SK-N-SH treated with all-trans-retinoic acid at 6 μM for 48 hours (cell line): Measurements from ENCODE around the gene OR1S2.

Experiments
- ATAC-seq: fragments of 200-7000 bp; cut with Tn5 transposase; 3 replicates; pipeline ENCODE4 v1.9.1; 2020; ENCODE audit warnings: mild to moderate bottlenecking, moderate library complexity
- ARNTL ChIP-seq: fragments of 450-650 bp; formaldehyde crosslinking; IDR thresholded peaks from 2 replicates; pipeline ENCODE4 v1.5.0; 2020; ENCODE audit warnings: low read depth, mild to moderate bottlenecking, moderate library complexity, borderline replicate concordance
- BACH2 ChIP-seq: fragments of 250-450 bp; sonication (Bioruptor Pico); IDR thresholded peaks from 2 replicates; pipeline ENCODE4 v1.9.0; 2021; ENCODE audit warnings: mild to moderate bottlenecking, borderline replicate concordance
- ESRRG ChIP-seq: fragments of 250-450 bp; sonication (Bioruptor Pico); IDR thresholded peaks from 2 replicates; pipeline ENCODE4 v1.6.1; 2021; ENCODE audit warnings: mild to moderate bottlenecking
- ISL1 ChIP-seq: fragments of 250-450 bp; sonication (Bioruptor Pico); IDR thresholded peaks from 2 replicates; pipeline ENCODE4 v2.1.2; 2022; ENCODE audit warnings: mild to moderate bottlenecking, moderate library complexity
- OSR1 ChIP-seq: fragments of 250-450 bp; sonication (Bioruptor Pico); IDR thresholded peaks from 2 replicates; pipeline ENCODE4 v1.8.0; 2022; ENCODE audit warnings: moderate library complexity, mild to moderate bottlenecking, inconsistent platforms
- PPARA ChIP-seq: fragments of 250-450 bp; sonication (Bioruptor Pico); IDR thresholded peaks from 2 replicates; pipeline ENCODE4 v1.5.0; 2020; ENCODE audit warnings: mild to moderate bottlenecking, borderline replicate concordance
- RARB ChIP-seq: fragments of 250-450 bp; sonication (Bioruptor Pico); IDR thresholded peaks from 2 replicates; pipeline ENCODE4 v1.8.0; 2021; ENCODE audit warnings: mild to moderate bottlenecking, moderate library complexity
- SNAI2 ChIP-seq: fragments of 250-450 bp; sonication (Bioruptor Pico); IDR thresholded peaks from 2 replicates; pipeline ENCODE4 v1.5.0; 2020; ENCODE audit warnings: mild to moderate bottlenecking, moderate library complexity
- TCF4 ChIP-seq: fragments of 250-450 bp; sonication (Bioruptor Pico); IDR thresholded peaks from 2 replicates; pipeline ENCODE4 v1.8.0; 2021; ENCODE audit warnings: mild to moderate bottlenecking, moderate library complexity, borderline replicate concordance
- ZC3H10 ChIP-seq: fragments of 250-450 bp; sonication (Bioruptor Pico); IDR thresholded peaks from 2 replicates; pipeline ENCODE4 v1.5.1; 2021; ENCODE audit warnings: mild to moderate bottlenecking, moderate library complexity
- ZFP3 ChIP-seq: fragments of 250-450 bp; sonication (Bioruptor Pico); IDR thresholded peaks from 2 replicates; pipeline ENCODE4 v1.5.0; 2020; ENCODE audit warnings: mild to moderate bottlenecking, moderate library complexity
- ZFP30 ChIP-seq: fragments of 450-650 bp; formaldehyde crosslinking; IDR thresholded peaks from 2 replicates; pipeline ENCODE4 v1.5.0; 2022; ENCODE audit warnings: mild to moderate bottlenecking, moderate library complexity
- ZNF565 ChIP-seq: fragments of 450-650 bp; formaldehyde crosslinking; conservative IDR thresholded peaks from 2 replicates; pipeline ENCODE4 v1.5.0; 2020; ENCODE audit warnings: low read depth, mild to moderate bottlenecking, moderate library complexity
- ZNF70 ChIP-seq: fragments of 450-650 bp; formaldehyde crosslinking; IDR thresholded peaks from 2 replicates; pipeline ENCODE4 v1.5.0; 2020; ENCODE audit warnings: mild to moderate bottlenecking, moderate library complexity
- ZNF8 ChIP-seq: fragments of 450-650 bp; formaldehyde crosslinking; IDR thresholded peaks from 2 replicates; pipeline ENCODE4 v1.5.0; 2020; ENCODE audit warnings: mild to moderate bottlenecking, moderate library complexity
- TF ChIP-seq, protein P1 (sequence below): fragments of 250-450 bp; sonication (Bioruptor Pico); IDR thresholded peaks from 2 replicates; pipeline ENCODE4 v1.5.1; 2021; ENCODE audit warnings: mild to moderate bottlenecking, moderate library complexity
- TF ChIP-seq, protein P2 (sequence below): fragments of 250-450 bp; sonication (Bioruptor Pico); IDR thresholded peaks from 2 replicates; pipeline ENCODE4 v1.5.1; 2020; ENCODE audit warnings: low read depth, mild to moderate bottlenecking, moderate library complexity
- TF ChIP-seq, protein P3 (sequence below): fragments of 250-450 bp; sonication (Bioruptor Pico); IDR thresholded peaks from 2 replicates; pipeline ENCODE4 v1.5.0; 2020; ENCODE audit warnings: mild to moderate bottlenecking, moderate library complexity
- TF ChIP-seq, protein P4 (sequence below): fragments of 250-450 bp; sonication (Bioruptor Pico); IDR thresholded peaks from 2 replicates; pipeline ENCODE4 v1.8.0; 2020; ENCODE audit warnings: mild to moderate bottlenecking, moderate library complexity, borderline replicate concordance
- TF ChIP-seq, protein P5 (sequence below): fragments of 250-450 bp; sonication (Bioruptor Pico); IDR thresholded peaks from 2 replicates; pipeline ENCODE4 v1.8.0; 2021; ENCODE audit warnings: low read depth, mild to moderate bottlenecking, moderate library complexity, borderline replicate concordance

Gene OR1S2

DNA sequence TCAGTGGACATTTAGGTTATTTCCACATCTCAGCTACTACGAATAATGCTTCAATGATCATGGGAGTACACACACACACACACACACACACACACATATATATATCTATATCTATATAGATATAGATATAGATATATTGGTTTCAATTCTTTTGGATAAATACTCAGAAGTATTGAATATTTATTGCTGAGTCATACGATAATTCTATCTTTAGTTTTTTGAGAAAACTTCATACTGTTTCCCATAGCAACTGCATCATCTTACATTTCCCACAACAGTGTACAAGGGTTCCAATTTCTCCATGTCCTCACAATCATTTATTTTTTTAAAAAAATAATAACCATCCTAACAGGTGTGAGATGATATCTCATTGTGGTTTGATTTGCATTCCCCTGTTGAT is 8.0 kb downstream of the OR1S2 start:
- ATAC-seq, result no peak
- TF ChIP-seq ZNF8 (CRISPR knock-in tag) (no peak), PPARA (CRISPR knock-in tag) (no peak), SNAI2 (no peak), BACH2 (CRISPR knock-in tag) (no peak), OSR1 (CRISPR knock-in tag) (no peak), RARB (CRISPR knock-in tag) (no peak), ZNF70 (CRISPR knock-in tag) (no peak), ZC3H10 (CRISPR knock-in tag) (no peak), ZNF565 (CRISPR knock-in tag) (no peak), TCF4 (CRISPR knock-in tag) (no peak), ZFP30 (CRISPR knock-in tag) (no peak), ISL1 (no peak), ARNTL (CRISPR knock-in tag) (no peak), ZFP3 (CRISPR knock-in tag) (no peak)
- TF ChIP-seq, protein P1, sequence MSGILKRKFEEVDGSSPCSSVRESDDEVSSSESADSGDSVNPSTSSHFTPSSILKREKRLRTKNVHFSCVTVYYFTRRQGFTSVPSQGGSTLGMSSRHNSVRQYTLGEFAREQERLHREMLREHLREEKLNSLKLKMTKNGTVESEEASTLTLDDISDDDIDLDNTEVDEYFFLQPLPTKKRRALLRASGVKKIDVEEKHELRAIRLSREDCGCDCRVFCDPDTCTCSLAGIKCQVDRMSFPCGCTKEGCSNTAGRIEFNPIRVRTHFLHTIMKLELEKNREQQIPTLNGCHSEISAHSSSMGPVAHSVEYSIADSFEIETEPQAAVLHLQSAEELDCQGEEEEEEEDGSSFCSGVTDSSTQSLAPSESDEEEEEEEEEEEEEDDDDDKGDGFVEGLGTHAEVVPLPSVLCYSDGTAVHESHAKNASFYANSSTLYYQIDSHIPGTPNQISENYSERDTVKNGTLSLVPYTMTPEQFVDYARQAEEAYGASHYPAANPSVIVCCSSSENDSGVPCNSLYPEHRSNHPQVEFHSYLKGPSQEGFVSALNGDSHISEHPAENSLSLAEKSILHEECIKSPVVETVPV (CRISPR knock-in tag), result no peak
- TF ChIP-seq, protein P2, sequence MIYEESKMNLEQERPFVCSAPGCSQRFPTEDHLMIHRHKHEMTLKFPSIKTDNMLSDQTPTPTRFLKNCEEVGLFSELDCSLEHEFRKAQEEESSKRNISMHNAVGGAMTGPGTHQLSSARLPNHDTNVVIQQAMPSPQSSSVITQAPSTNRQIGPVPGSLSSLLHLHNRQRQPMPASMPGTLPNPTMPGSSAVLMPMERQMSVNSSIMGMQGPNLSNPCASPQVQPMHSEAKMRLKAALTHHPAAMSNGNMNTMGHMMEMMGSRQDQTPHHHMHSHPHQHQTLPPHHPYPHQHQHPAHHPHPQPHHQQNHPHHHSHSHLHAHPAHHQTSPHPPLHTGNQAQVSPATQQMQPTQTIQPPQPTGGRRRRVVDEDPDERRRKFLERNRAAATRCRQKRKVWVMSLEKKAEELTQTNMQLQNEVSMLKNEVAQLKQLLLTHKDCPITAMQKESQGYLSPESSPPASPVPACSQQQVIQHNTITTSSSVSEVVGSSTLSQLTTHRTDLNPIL (CRISPR knock-in tag), result no peak
- TF ChIP-seq, protein P3, sequence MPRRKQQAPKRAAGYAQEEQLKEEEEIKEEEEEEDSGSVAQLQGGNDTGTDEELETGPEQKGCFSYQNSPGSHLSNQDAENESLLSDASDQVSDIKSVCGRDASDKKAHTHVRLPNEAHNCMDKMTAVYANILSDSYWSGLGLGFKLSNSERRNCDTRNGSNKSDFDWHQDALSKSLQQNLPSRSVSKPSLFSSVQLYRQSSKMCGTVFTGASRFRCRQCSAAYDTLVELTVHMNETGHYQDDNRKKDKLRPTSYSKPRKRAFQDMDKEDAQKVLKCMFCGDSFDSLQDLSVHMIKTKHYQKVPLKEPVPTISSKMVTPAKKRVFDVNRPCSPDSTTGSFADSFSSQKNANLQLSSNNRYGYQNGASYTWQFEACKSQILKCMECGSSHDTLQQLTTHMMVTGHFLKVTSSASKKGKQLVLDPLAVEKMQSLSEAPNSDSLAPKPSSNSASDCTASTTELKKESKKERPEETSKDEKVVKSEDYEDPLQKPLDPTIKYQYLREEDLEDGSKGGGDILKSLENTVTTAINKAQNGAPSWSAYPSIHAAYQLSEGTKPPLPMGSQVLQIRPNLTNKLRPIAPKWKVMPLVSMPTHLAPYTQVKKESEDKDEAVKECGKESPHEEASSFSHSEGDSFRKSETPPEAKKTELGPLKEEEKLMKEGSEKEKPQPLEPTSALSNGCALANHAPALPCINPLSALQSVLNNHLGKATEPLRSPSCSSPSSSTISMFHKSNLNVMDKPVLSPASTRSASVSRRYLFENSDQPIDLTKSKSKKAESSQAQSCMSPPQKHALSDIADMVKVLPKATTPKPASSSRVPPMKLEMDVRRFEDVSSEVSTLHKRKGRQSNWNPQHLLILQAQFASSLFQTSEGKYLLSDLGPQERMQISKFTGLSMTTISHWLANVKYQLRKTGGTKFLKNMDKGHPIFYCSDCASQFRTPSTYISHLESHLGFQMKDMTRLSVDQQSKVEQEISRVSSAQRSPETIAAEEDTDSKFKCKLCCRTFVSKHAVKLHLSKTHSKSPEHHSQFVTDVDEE, result no peak
- TF ChIP-seq, protein P4, sequence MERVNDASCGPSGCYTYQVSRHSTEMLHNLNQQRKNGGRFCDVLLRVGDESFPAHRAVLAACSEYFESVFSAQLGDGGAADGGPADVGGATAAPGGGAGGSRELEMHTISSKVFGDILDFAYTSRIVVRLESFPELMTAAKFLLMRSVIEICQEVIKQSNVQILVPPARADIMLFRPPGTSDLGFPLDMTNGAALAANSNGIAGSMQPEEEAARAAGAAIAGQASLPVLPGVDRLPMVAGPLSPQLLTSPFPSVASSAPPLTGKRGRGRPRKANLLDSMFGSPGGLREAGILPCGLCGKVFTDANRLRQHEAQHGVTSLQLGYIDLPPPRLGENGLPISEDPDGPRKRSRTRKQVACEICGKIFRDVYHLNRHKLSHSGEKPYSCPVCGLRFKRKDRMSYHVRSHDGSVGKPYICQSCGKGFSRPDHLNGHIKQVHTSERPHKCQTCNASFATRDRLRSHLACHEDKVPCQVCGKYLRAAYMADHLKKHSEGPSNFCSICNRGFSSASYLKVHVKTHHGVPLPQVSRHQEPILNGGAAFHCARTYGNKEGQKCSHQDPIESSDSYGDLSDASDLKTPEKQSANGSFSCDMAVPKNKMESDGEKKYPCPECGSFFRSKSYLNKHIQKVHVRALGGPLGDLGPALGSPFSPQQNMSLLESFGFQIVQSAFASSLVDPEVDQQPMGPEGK, result no peak
- TF ChIP-seq, protein P5, sequence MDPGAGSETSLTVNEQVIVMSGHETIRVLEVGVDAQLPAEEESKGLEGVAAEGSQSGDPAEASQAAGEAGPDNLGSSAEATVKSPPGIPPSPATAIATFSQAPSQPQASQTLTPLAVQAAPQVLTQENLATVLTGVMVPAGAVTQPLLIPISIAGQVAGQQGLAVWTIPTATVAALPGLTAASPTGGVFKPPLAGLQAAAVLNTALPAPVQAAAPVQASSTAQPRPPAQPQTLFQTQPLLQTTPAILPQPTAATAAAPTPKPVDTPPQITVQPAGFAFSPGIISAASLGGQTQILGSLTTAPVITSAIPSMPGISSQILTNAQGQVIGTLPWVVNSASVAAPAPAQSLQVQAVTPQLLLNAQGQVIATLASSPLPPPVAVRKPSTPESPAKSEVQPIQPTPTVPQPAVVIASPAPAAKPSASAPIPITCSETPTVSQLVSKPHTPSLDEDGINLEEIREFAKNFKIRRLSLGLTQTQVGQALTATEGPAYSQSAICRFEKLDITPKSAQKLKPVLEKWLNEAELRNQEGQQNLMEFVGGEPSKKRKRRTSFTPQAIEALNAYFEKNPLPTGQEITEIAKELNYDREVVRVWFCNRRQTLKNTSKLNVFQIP (CRISPR knock-in tag), result no peak

DNA sequence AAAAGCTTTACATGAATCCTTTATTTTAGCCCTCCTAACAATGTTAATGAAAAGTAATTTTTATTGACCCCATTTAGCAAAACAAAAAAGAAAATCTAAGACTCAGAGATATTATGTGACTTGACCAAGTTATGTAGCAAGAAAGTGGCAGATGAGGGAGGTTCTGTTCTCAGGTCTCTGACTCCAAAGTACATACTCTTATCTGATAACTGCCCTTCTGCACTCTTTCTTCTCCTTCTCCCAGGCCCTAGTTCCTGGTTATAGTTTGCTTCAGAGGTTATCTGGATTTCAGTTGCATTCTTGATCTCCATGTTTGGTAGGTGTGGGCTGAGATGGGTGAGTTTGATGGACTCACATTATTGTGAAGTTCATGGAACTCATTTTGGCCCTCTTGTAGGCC is 10.6 kb downstream of the OR1S2 start:
- no peak for ATAC-seq
- no peak for TF ChIP-seq ARNTL (CRISPR knock-in tag)
- TF ChIP-seq, protein P3, result no peak
- no peak for TF ChIP-seq ZFP3 (CRISPR knock-in tag)
- no peak for TF ChIP-seq ESRRG (CRISPR knock-in tag)
- TF ChIP-seq RARB (CRISPR knock-in tag), result no peak
- no peak for TF ChIP-seq OSR1 (CRISPR knock-in tag)
- TF ChIP-seq, protein P5 (CRISPR knock-in tag), result no peak
- TF ChIP-seq, protein P4, result no peak
